GM19467 (cell line): ENCODE measurements around the gene KCMF1.
"Not testable (repeated sequence)": the region's sequence is repeated elsewhere in the genome, so short reads cannot be mapped to it uniquely, and the experiment has no call there.

ENCODE experiments used
- ATAC-seq: cut with Tn5 transposase; IDR thresholded peaks from one replicate; pipeline ENCODE4 v1.9.1; 2021; ENCODE audit warnings: mild to moderate bottlenecking, moderate library complexity; ENCODE audit not compliant: unreplicated experiment

The KCMF1 gene

GRCh38 chr2:84970868-84971509 lies at the start of gene KCMF1:
KCMF1 (plus strand) TSS chr2:84971161; CDS start chr2:84971452, 291 bp downstream.
- peak; percentile 42 for ATAC-seq

- no peak for ATAC-seq
Measured at GRCh38 chr2:84923009-84923408, 48.0 kb upstream of the KCMF1 start.

GRCh38 chr2:84924173-84925106 lies 46.5 kb upstream of the KCMF1 start:
- ATAC-seq = peak; percentile 23

DNA sequence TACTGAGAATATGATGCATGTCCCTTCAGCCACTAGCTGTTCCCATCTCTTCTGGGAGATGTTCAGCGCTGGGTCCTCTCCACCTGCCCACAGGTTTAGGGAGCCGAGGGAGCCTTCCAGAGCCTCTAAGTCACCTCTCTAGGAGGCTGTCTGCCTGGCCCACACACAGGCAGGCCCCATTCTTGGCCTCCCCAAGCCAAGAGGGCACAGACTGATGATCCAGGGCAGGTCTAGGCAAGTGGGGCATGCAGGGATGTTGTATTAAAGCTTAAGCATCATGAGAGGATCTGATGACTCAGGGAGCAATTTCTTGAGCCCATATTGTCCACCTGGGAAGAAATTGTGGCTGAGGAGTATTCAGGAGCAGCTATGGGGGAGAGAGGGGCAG lies 45.6 kb upstream of the KCMF1 start:
- ATAC-seq = no peak

DNA sequence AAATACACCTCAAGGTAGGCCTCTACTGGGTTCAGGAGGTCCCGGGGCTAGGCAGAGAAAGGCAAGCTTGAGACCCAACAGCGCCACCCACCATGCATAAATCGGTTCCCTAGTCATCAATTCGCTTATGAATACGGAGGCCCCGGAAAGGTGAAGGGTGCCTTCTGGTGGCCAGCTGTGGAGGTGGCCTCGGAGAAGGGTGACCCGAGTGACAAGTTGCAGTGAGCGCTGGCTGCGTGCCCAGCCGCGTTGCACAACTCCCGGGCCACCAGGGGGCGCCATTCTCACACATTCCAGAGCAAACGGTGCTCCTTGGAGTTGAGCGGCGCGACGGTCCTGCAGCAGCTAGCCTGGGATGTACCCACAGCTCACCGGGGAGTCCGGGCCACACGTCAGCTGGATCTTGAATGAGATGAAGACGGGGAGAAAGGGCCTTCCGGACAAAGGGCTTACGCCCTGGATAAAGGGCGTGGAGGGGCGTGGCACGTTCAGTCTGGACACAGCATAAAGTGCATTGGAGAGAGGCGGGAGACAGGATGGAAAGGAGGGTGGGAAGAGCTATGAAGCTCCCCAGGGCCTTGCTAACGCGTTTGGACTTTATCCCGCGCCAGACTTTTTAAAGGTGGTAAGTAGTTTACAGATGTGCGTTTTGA lies 45.1 kb upstream of the KCMF1 start:
- peak; percentile 77 for ATAC-seq

DNA sequence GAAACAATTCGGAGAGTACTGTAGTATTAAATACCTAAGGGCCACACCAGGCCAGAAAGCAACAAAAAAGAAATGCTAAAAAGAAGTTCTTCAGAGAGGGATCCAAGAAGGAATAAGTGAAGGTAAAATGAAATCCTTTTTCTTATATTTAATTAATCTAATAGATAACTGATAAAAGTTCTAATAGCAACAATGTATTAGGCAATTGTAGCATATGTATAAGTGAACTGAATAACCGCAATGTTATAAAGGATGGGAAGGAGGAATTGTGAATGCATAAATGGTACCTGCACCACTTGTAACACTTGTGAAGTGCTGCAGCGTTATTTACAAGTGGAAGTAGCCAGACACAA lies 43.7 kb upstream of the KCMF1 start:
- no peak for ATAC-seq

DNA sequence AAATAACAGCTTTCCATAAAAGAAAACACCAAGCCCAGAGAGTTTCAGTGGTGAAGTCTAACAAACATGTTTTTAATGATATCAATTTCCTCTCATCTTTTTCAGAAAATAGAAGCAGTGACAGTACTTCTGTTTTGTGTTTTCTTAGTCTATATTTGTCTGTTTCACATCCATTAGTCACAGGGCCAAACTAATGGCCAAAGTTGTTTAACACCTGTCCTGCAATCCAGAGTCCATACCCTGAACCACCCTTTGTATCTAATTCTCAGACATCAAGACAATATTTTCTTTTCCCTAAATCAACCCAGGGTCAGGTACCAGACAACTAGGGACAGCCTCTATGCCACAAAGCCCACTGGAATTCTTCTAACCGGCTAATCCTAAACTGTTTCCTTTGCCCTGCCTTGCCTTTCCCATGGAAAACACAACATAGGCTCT lies 39.6 kb upstream of the KCMF1 start:
- peak; percentile 46 for ATAC-seq

- peak; percentile 35 for ATAC-seq
Measured at GRCh38 chr2:84938194-84938879, 32.6 kb upstream of the KCMF1 start.

DNA sequence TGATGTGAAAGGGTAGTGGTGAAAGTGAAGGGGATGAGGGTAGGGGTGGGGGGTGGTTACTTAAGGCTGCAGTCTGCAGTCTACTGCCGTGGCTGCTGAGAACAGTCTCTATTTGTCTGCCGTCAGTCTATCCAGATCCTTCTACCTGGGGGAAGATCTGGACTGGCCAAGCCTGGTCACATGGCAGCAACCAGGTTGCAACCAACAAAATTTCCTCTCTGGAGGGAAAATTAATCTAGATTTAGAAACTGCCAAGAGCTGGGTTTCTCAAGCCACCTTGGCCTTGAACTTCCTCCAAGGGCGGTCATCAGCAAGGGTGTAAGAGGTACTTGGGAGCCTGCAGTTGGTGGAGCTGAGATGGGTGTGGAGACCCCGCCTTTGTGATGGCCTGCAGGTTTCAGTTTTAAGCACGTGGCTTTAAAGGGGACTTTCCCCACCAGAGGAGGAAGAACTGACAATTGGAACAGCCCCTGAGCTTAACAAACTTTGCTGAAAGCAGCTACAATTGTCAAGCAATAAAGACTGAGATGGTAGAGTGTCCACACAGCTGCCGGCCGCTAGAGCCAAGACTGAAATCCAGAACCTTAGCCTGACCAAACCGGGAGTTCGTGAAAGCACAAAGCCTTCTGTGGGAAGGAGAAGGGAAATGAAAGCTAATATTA lies 31.4 kb upstream of the KCMF1 start:
- peak; percentile 79 for ATAC-seq

GRCh38 chr2:84940088-84940470 lies 30.9 kb upstream of the KCMF1 start:
- no peak for ATAC-seq

DNA sequence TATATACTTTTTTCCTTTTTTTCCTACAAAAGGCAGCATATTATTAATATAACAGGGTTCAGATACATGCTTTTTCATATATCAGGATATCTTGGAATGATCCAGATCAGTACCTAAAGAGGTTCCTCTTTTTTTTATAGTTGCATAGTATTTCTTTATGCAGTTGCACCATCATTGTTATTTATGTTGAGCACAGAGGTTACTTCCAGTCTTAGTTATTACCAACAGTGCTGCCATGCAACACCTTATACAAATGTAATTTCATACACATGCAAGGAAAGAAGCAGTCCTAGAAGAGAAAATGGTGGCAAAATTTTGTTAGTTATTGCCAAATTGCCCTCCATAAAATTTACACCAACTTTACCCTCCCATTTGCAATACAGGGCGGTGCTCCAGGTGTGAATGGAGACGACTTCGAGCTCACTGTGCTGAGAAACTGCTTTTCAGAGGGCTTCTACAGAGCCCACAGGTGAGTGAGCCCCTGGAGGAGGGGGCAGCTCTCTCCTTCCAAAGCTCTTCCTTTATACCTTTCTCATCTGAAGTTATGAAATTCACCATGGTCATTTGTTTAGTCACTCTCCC lies 30.0 kb upstream of the KCMF1 start:
- ATAC-seq = no peak

DNA sequence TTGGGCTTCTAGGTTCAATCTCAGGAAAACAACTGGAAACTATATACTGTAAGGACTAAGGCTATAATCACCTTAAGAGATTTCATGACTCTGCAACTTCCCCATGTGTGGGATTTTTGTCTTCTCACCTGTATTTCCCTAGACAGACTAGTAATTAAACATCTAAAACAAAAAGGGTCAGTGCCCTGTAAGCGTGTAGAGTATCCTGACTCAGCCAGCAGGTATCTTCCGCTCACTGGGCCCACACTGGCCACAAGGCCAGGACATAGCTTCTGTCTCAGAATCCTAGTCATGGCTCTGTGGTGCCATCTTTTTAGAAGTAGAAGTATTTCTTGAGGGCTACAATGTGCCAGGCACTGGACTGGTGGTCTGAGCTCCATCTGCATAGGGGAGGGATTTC lies 28.8 kb upstream of the KCMF1 start:
- no peak for ATAC-seq

DNA sequence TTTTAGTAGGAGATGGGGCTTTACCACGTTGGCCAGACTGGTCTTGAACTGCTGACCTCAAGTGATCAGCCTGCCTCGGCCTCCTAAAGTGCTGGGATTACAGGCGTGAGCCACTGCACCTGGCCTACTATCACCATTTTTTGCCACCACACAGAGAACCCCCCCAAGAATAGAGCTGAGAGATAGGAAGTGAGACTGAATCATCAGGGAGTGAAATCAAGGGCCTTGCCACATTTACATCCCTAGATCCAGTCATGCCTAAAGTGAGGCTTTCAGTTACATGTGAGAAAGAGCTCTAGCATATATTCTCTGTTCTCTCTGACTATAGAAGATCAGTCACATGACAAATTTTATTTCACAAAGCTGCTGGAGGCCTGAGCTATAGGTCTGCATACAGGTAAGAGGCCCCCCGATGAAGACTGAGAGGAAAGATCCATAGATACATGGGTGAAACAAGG lies 28.0 kb upstream of the KCMF1 start:
- ATAC-seq = peak; percentile 30

DNA sequence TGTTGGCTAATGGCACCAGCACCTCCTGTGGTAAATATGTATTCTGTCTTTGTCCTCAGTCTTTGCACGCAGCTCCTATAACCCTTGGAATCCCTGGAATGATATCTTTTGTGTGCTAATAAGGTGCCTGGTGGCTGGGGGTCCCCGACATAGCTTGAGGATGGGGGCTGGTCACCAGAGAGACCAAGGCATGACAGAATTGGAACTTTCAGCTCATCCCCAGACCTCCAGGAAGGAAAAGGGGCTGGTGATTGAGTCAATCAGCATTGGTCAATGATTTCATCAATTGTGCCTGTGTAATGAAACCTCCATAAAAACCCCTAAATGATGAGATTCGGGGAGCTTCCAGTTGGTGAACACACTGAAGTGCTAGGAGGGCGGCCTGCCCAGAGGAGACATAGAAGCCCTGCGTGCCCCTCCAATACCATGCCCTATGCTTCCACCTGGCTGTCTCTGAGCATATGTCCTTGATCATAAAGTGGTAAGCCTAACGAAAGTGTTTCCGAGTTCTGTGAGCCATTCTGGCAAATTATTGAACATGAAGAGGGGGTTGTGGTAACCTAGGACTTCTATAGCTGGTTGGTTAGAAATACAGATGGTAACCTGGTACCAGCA lies 26.6 kb upstream of the KCMF1 start:
- ATAC-seq = no peak

DNA sequence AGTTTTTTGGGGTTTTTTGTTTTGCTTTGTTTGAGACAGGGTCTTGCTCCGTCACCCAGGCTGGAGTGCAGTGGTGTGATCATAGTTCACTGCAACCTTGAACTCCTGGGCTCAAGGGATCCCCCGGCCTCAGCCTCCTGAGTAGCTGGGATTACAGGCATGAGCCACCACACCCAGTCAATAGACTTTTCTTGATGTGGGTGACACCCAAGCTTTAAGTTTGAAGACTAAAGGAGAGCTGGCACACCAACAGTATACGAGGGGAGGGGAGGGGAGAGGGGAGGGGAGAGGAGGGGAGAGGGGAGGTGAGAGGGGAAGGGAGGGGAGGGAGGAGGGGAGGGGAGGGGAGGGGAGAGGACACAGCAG lies 25.1 kb upstream of the KCMF1 start:
- ATAC-seq = not testable (repeated sequence)

- peak; percentile 72 for ATAC-seq
Measured at GRCh38 chr2:84946204-84947009, 24.6 kb upstream of the KCMF1 start.

- ATAC-seq = no peak
Measured at GRCh38 chr2:84947010-84947593, 23.9 kb upstream of the KCMF1 start.

DNA sequence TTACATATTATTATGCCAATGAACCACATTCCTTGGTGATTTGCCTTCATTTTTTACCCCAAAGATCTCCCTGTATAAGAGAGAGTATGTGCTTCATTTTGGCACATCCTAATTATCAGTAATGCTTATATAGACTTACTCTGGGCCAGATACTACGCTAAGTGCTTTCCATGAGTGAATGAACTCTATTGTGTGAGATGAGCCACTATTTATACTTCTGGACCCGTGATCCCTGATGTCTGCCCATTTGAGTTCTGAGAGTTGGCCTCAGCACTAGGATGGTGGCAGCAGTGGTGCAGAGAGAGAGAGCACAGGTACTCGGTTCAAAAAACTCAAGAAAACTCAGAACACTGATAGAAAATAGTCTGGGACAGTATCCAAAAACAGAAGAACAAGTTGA lies 17.4 kb upstream of the KCMF1 start:
- ATAC-seq = no peak

- no peak for ATAC-seq
Measured at GRCh38 chr2:84954329-84954728, 16.6 kb upstream of the KCMF1 start.
